Transverse colon (tissue), 3 donors: ENCODE data around the gene COG4.

ENCODE experiments used
- POLR2A ChIP-seq: fragments of 450-650 bp; IDR thresholded peaks from one replicate; pipeline ENCODE4 v1.6.1; 2016; ENCODE audit warnings: antibody characterized with exemption, mild to moderate bottlenecking, moderate library complexity
- TF ChIP-seq, protein P1 (sequence below), 5 experiments: fragments of 200-600 bp in 3 of 5; fragments of 450-650 bp in 2 of 5; sonication (generic) in 3 of 5; IDR thresholded peaks; 1 replicate in 2 of 5; 2 replicates in 3 of 5; pipeline ENCODE4 v1.5.1; 2016 to 2017; ENCODE audit warnings: antibody characterized with exemption in 5 of 5, inconsistent platforms in 3 of 5, mild to moderate bottlenecking in 2 of 5, moderate library complexity in 1 of 5

- no peak for TF ChIP-seq POLR2A
- TF ChIP-seq, protein P1, sequence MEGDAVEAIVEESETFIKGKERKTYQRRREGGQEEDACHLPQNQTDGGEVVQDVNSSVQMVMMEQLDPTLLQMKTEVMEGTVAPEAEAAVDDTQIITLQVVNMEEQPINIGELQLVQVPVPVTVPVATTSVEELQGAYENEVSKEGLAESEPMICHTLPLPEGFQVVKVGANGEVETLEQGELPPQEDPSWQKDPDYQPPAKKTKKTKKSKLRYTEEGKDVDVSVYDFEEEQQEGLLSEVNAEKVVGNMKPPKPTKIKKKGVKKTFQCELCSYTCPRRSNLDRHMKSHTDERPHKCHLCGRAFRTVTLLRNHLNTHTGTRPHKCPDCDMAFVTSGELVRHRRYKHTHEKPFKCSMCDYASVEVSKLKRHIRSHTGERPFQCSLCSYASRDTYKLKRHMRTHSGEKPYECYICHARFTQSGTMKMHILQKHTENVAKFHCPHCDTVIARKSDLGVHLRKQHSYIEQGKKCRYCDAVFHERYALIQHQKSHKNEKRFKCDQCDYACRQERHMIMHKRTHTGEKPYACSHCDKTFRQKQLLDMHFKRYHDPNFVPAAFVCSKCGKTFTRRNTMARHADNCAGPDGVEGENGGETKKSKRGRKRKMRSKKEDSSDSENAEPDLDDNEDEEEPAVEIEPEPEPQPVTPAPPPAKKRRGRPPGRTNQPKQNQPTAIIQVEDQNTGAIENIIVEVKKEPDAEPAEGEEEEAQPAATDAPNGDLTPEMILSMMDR (IDR thresholded peaks at IDR 0.05) = no peak
Observed at GRCh38 chr16:70472786-70473433, 50.4 kb downstream of the COG4 start.
